Activated naive CD4-positive, alpha-beta T cell treated with anti-CD3 and anti-CD28 coated beads, Interleukin-2, amount 10 ng/mL, durations not matched to agents 7 days and 5 days (primary cell): ENCODE data around the gene CHL1.

Source experiments
- CTCF ChIA-PET: fragments of 350-600 bp; sonication (Branson Sonifier 250); formaldehyde crosslinking; loops from one replicate; lab custom pipeline; 2021; ENCODE audit warnings: antibody characterized with exemption; lab: Charles Lee
- DNase-seq: peaks from one replicate; pipeline ENCODE4 v3.0.0-alpha.2; 2020
- H3K27ac Mint-ChIP-seq: one replicate; pipeline ENCODE4 v1.8.0; 2021; ENCODE audit warnings: mild to moderate bottlenecking, moderate library complexity, mixed read lengths
- H3K27me3 Mint-ChIP-seq: one replicate; pipeline ENCODE4 v1.8.0; 2021; ENCODE audit warnings: mild to moderate bottlenecking, mixed read lengths
- H3K36me3 Mint-ChIP-seq: one replicate; pipeline ENCODE4 v1.8.0; 2021; ENCODE audit warnings: mixed read lengths
- H3K4me1 Mint-ChIP-seq: one replicate; pipeline ENCODE4 v1.8.0; 2021; ENCODE audit warnings: mixed read lengths
- H3K4me3 Mint-ChIP-seq: one replicate; pipeline ENCODE4 v1.8.0; 2021; ENCODE audit warnings: mild to moderate bottlenecking, moderate library complexity, mixed read lengths
- H3K9me3 Mint-ChIP-seq: one replicate; pipeline ENCODE4 v1.8.0; 2021; ENCODE audit warnings: mixed read lengths

Gene CHL1

GRCh38 chr3:284322-284721 lies 87.8 kb downstream of the CHL1 start:
- H3K4me1 Mint-ChIP-seq = no peaks in the 10 kb centered on the region
- no peaks in the 10 kb centered on the region for H3K27me3 Mint-ChIP-seq
- H3K9me3 Mint-ChIP-seq = no peaks in the 10 kb centered on the region
- H3K27ac Mint-ChIP-seq = no peak overlapping the region
- no peak overlapping the region for H3K4me3 Mint-ChIP-seq
- CTCF ChIA-PET = no interaction called here
- no peak for DNase-seq
- H3K36me3 Mint-ChIP-seq = no peaks in the 10 kb centered on the region

- H3K27me3 Mint-ChIP-seq = no peaks in the 10 kb centered on the region
- CTCF ChIA-PET = no interaction called here
- H3K4me3 Mint-ChIP-seq = no peak overlapping the region
- no peaks in the 10 kb centered on the region for H3K36me3 Mint-ChIP-seq
- DNase-seq = no peak
- H3K4me1 Mint-ChIP-seq = no peaks in the 10 kb centered on the region
- no peak overlapping the region for H3K27ac Mint-ChIP-seq
- no peaks in the 10 kb centered on the region for H3K9me3 Mint-ChIP-seq
Observed at GRCh38 chr3:288417-288816, 91.9 kb downstream of the CHL1 start.

- Mint-ChIP-seq H3K27ac (no peak overlapping the region), H3K4me1 (no peaks in the 10 kb centered on the region), H3K36me3 (no peaks in the 10 kb centered on the region), H3K27me3 (no peaks in the 10 kb centered on the region), H3K4me3 (no peak overlapping the region), H3K9me3 (peaks cover 2% of the 10 kb centered on the region)
- DNase-seq = no peak
- CTCF ChIA-PET = no interaction called here
Observed at GRCh38 chr3:291028-291427, 94.5 kb downstream of the CHL1 start.

GRCh38 chr3:291646-292436 lies 95.3 kb downstream of the CHL1 start:
- Mint-ChIP-seq H3K36me3 (no peaks in the 10 kb centered on the region), H3K4me1 (no peaks in the 10 kb centered on the region), H3K9me3 (peaks cover 2% of the 10 kb centered on the region), H3K27ac (no peak overlapping the region), H3K27me3 (no peaks in the 10 kb centered on the region), H3K4me3 (no peak overlapping the region)
- CTCF ChIA-PET = no interaction called here
- DNase-seq = no peak

- H3K4me1 Mint-ChIP-seq = no peaks in the 10 kb centered on the region
- no peak for DNase-seq
- CTCF ChIA-PET = no interaction called here
Observed at GRCh38 chr3:294096-294495, 97.5 kb downstream of the CHL1 start.

GRCh38 chr3:294581-294980 lies 98.0 kb downstream of the CHL1 start:
- CTCF ChIA-PET = no interaction called here
- H3K9me3 Mint-ChIP-seq = peaks cover 2% of the 10 kb centered on the region
- no peak for DNase-seq
- no peak overlapping the region for H3K4me3 Mint-ChIP-seq
- H3K27ac Mint-ChIP-seq = no peak overlapping the region
- H3K36me3 Mint-ChIP-seq = no peaks in the 10 kb centered on the region
- no peaks in the 10 kb centered on the region for H3K4me1 Mint-ChIP-seq
- no peaks in the 10 kb centered on the region for H3K27me3 Mint-ChIP-seq

More at GRCh38 chr3:294096-294495, 97.5 kb downstream of the CHL1 start:
- no peaks in the 10 kb centered on the region for H3K27me3 Mint-ChIP-seq
- no peaks in the 10 kb centered on the region for H3K36me3 Mint-ChIP-seq
- no peak overlapping the region for H3K4me3 Mint-ChIP-seq
- no peak overlapping the region for H3K27ac Mint-ChIP-seq
- peaks cover 2% of the 10 kb centered on the region for H3K9me3 Mint-ChIP-seq

- no peaks in the 10 kb centered on the region for H3K27me3 Mint-ChIP-seq
- CTCF ChIA-PET = no interaction called here
- no peak overlapping the region for H3K4me3 Mint-ChIP-seq
- H3K4me1 Mint-ChIP-seq = no peaks in the 10 kb centered on the region
- H3K27ac Mint-ChIP-seq = no peak overlapping the region
- H3K36me3 Mint-ChIP-seq = no peaks in the 10 kb centered on the region
- DNase-seq = no peak
- peaks cover 2% of the 10 kb centered on the region for H3K9me3 Mint-ChIP-seq
Observed at GRCh38 chr3:295166-295565, 98.6 kb downstream of the CHL1 start.

- no peaks in the 10 kb centered on the region for H3K36me3 Mint-ChIP-seq
- CTCF ChIA-PET = no interaction called here
- no peak overlapping the region for H3K27ac Mint-ChIP-seq
- H3K9me3 Mint-ChIP-seq = peaks cover 2% of the 10 kb centered on the region
- H3K27me3 Mint-ChIP-seq = no peaks in the 10 kb centered on the region
- DNase-seq = no peak
- no peak overlapping the region for H3K4me3 Mint-ChIP-seq
- no peaks in the 10 kb centered on the region for H3K4me1 Mint-ChIP-seq
Observed at GRCh38 chr3:297585-297984, 101.0 kb downstream of the CHL1 start.

GRCh38 chr3:299590-300301 lies 103.2 kb downstream of the CHL1 start:
- H3K9me3 Mint-ChIP-seq = peaks cover 2% of the 10 kb centered on the region
- CTCF ChIA-PET = interaction anchor here (0.5 kb wide), 1 partner anchor 227 kb away, joined by 3 read pairs; no protein-coding TSS in a partner anchor

GRCh38 chr3:307182-307581 lies 110.6 kb downstream of the CHL1 start:
- no peak overlapping the region for H3K4me3 Mint-ChIP-seq
- peaks cover 2% of the 10 kb centered on the region for H3K9me3 Mint-ChIP-seq
- no peaks in the 10 kb centered on the region for H3K36me3 Mint-ChIP-seq
- no peak overlapping the region for H3K27ac Mint-ChIP-seq
- DNase-seq = no peak
- no peaks in the 10 kb centered on the region for H3K4me1 Mint-ChIP-seq
- peaks cover 8% of the 10 kb centered on the region for H3K27me3 Mint-ChIP-seq
- CTCF ChIA-PET = no interaction called here

More at GRCh38 chr3:299590-300301, 103.2 kb downstream of the CHL1 start:
- Mint-ChIP-seq H3K4me1 (no peaks in the 10 kb centered on the region), H3K4me3 (no peak overlapping the region), H3K27me3 (no peaks in the 10 kb centered on the region), H3K27ac (no peak overlapping the region), H3K36me3 (no peaks in the 10 kb centered on the region)
- DNase-seq = no peak

GRCh38 chr3:308597-309321 lies 112.2 kb downstream of the CHL1 start:
- no peak overlapping the region for H3K27ac Mint-ChIP-seq
- no peak overlapping the region for H3K4me3 Mint-ChIP-seq

GRCh38 chr3:312160-312733 lies 115.7 kb downstream of the CHL1 start:
- peaks cover 1% of the 10 kb centered on the region for H3K9me3 Mint-ChIP-seq
- H3K4me1 Mint-ChIP-seq = no peaks in the 10 kb centered on the region
- H3K27me3 Mint-ChIP-seq = peaks cover 8% of the 10 kb centered on the region
- no peak overlapping the region for H3K27ac Mint-ChIP-seq
- CTCF ChIA-PET = no interaction called here
- no peak for DNase-seq
- H3K4me3 Mint-ChIP-seq = no peak overlapping the region
- H3K36me3 Mint-ChIP-seq = no peaks in the 10 kb centered on the region

More at GRCh38 chr3:308597-309321, 112.2 kb downstream of the CHL1 start:
- no peaks in the 10 kb centered on the region for H3K36me3 Mint-ChIP-seq
- CTCF ChIA-PET = no interaction called here
- peaks cover 8% of the 10 kb centered on the region for H3K27me3 Mint-ChIP-seq
- H3K9me3 Mint-ChIP-seq = no peaks in the 10 kb centered on the region
- no peak for DNase-seq
- no peaks in the 10 kb centered on the region for H3K4me1 Mint-ChIP-seq

GRCh38 chr3:312911-313310 lies 116.3 kb downstream of the CHL1 start:
- H3K27ac Mint-ChIP-seq = no peak overlapping the region
- peaks cover 3% of the 10 kb centered on the region for H3K9me3 Mint-ChIP-seq
- peaks cover 8% of the 10 kb centered on the region for H3K27me3 Mint-ChIP-seq
- DNase-seq = no peak
- H3K4me1 Mint-ChIP-seq = no peaks in the 10 kb centered on the region
- CTCF ChIA-PET = no interaction called here
- no peaks in the 10 kb centered on the region for H3K36me3 Mint-ChIP-seq
- no peak overlapping the region for H3K4me3 Mint-ChIP-seq

- CTCF ChIA-PET = no interaction called here
- no peak overlapping the region for H3K4me3 Mint-ChIP-seq
- no peaks in the 10 kb centered on the region for H3K36me3 Mint-ChIP-seq
- no peak for DNase-seq
- H3K9me3 Mint-ChIP-seq = peaks cover 3% of the 10 kb centered on the region
- H3K27me3 Mint-ChIP-seq = no peaks in the 10 kb centered on the region
- H3K4me1 Mint-ChIP-seq = no peaks in the 10 kb centered on the region
- no peak overlapping the region for H3K27ac Mint-ChIP-seq
Observed at GRCh38 chr3:317012-317411, 120.4 kb downstream of the CHL1 start.
